ENCODE measurements around the gene SRCAP.

Gene SRCAP

GRCh38 chr16:30768583-30769181 lies 69.7 kb downstream of the SRCAP start:
- peaks cover 13% of the 10 kb centered on the region for H4K20me1 ChIP-seq (ENCODE audit: insufficient read depth, low read length, poor library complexity, severe bottlenecking)
- H3F3A ChIP-seq (ENCODE audit: low read depth), result no peaks in the 10 kb centered on the region
- peaks cover 13% of the 10 kb centered on the region; the same call in 1 of the 2 replicates for H3K79me2 ChIP-seq (ENCODE audit: insufficient read depth, low read length)
- no peaks in the 10 kb centered on the region for H3K9me3 ChIP-seq (ENCODE audit: insufficient read depth, low read depth, low read length)
- H3K36me3 ChIP-seq (ENCODE audit: insufficient read depth, low read length), result peaks cover 91% of the 10 kb centered on the region; the same call in 1 of the 2 replicates
- TF ChIP-seq, protein P1, sequence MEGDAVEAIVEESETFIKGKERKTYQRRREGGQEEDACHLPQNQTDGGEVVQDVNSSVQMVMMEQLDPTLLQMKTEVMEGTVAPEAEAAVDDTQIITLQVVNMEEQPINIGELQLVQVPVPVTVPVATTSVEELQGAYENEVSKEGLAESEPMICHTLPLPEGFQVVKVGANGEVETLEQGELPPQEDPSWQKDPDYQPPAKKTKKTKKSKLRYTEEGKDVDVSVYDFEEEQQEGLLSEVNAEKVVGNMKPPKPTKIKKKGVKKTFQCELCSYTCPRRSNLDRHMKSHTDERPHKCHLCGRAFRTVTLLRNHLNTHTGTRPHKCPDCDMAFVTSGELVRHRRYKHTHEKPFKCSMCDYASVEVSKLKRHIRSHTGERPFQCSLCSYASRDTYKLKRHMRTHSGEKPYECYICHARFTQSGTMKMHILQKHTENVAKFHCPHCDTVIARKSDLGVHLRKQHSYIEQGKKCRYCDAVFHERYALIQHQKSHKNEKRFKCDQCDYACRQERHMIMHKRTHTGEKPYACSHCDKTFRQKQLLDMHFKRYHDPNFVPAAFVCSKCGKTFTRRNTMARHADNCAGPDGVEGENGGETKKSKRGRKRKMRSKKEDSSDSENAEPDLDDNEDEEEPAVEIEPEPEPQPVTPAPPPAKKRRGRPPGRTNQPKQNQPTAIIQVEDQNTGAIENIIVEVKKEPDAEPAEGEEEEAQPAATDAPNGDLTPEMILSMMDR (conservative IDR thresholded peaks at IDR 0.05; ENCODE audit: low read length), result no peak
- TF ChIP-seq EZH2phosphoT487 (IDR thresholded peaks at IDR 0.05; ENCODE audit: borderline replicate concordance), result no peak
- no peaks in the 10 kb centered on the region for H3K9me2 ChIP-seq (replicated peaks; ENCODE audit: low read depth, low read length)
- no peaks in the 10 kb centered on the region for H3K27me3 ChIP-seq (ENCODE audit: insufficient read depth, low read length, poor library complexity, severe bottlenecking)
- no peak overlapping the region for H2AFZ ChIP-seq (ENCODE audit: low read length)
- H3K4me2 ChIP-seq (ENCODE audit: low read depth, low read length, poor library complexity, severe bottlenecking), result no peak overlapping the region
- no peak overlapping the region for H3K4me3 ChIP-seq (ENCODE audit: low read length, poor library complexity, severe bottlenecking)
- no peak overlapping the region for H3K9ac ChIP-seq (ENCODE audit: low read depth, low read length, poor library complexity, severe bottlenecking)
- peaks cover 6% of the 10 kb centered on the region for H3K4me1 ChIP-seq (ENCODE audit: insufficient read depth, low read length, poor library complexity, severe bottlenecking)

DNA sequence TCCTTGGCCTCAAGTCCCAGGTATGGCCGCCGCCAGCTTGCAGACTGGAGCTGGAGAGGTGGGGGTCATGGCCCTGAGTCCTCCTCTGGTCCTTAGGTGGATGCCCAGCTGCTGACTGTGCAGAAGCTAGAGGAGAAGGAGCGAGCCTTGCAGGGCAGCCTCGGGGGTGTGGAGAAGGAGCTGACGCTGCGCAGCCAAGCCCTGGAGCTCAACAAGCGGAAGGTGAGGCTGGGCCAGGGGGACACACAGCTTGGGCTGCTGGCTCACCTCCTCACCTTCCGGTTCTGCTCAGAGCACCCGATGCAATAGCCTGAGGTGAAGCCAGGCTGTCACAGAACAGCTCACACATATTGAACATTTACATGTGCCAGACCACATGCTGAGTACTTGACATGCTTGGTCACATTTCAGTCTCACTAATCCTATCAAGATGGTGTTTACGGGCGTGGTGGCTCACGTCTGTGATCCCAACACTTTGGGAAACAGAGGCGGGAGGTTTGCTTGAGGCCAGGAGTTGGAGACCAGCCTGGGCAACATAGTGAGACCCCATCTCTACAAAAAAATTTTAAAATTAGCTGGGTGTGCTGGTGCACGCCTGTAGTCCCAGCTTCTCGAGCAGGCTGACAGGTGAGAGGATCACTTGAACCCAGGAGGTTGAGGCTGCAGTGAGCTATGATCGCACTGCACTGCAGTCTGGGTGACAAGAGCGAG lies 70.6 kb downstream of the SRCAP start:
- TF ChIP-seq, protein P1 (conservative IDR thresholded peaks at IDR 0.05; ENCODE audit: low read length), result no peak
- no peak for TF ChIP-seq EZH2phosphoT487 (IDR thresholded peaks at IDR 0.05; ENCODE audit: borderline replicate concordance)

GRCh38 chr16:30771726-30772125 lies 72.8 kb downstream of the SRCAP start:
- no peak overlapping the region for H3K9ac ChIP-seq (ENCODE audit: low read depth, low read length, poor library complexity, severe bottlenecking)
- H3K36me3 ChIP-seq (ENCODE audit: insufficient read depth, low read length), result peaks cover 70% of the 10 kb centered on the region; the same call in 1 of the 2 replicates
- no peak overlapping the region for H3K4me3 ChIP-seq (ENCODE audit: low read length, poor library complexity, severe bottlenecking)
- H4K20me1 ChIP-seq (ENCODE audit: insufficient read depth, low read length, poor library complexity, severe bottlenecking), result no peaks in the 10 kb centered on the region
- H3K27me3 ChIP-seq (ENCODE audit: insufficient read depth, low read length, poor library complexity, severe bottlenecking), result no peaks in the 10 kb centered on the region
- no peak overlapping the region for H2AFZ ChIP-seq (ENCODE audit: low read length)
- H3K4me2 ChIP-seq (ENCODE audit: low read depth, low read length, poor library complexity, severe bottlenecking), result no peak overlapping the region
- H3K79me2 ChIP-seq (ENCODE audit: insufficient read depth, low read length), result no peaks in the 10 kb centered on the region
- no peaks in the 10 kb centered on the region for H3F3A ChIP-seq (ENCODE audit: low read depth)
- no peaks in the 10 kb centered on the region for H3K9me3 ChIP-seq (ENCODE audit: insufficient read depth, low read depth, low read length)
- no peak for TF ChIP-seq EZH2phosphoT487 (IDR thresholded peaks at IDR 0.05; ENCODE audit: borderline replicate concordance)
- TF ChIP-seq, protein P1 (conservative IDR thresholded peaks at IDR 0.05; ENCODE audit: low read length), result no peak
- H3K4me1 ChIP-seq (ENCODE audit: insufficient read depth, low read length, poor library complexity, severe bottlenecking), result no peaks in the 10 kb centered on the region
- H3K9me2 ChIP-seq (replicated peaks; ENCODE audit: low read depth, low read length), result no peaks in the 10 kb centered on the region

More for the DNA sequence above, 70.6 kb downstream of the SRCAP start:
- no peak overlapping the region for H3K4me2 ChIP-seq (ENCODE audit: low read depth, low read length, poor library complexity, severe bottlenecking)
- H2AFZ ChIP-seq (ENCODE audit: low read length), result no peak overlapping the region
- no peaks in the 10 kb centered on the region for H3K9me2 ChIP-seq (replicated peaks; ENCODE audit: low read depth, low read length)
- no peak overlapping the region for H3K9ac ChIP-seq (ENCODE audit: low read depth, low read length, poor library complexity, severe bottlenecking)
- no peaks in the 10 kb centered on the region for H3K4me1 ChIP-seq (ENCODE audit: insufficient read depth, low read length, poor library complexity, severe bottlenecking)
- peaks cover 4% of the 10 kb centered on the region for H4K20me1 ChIP-seq (ENCODE audit: insufficient read depth, low read length, poor library complexity, severe bottlenecking)
- no peaks in the 10 kb centered on the region for H3F3A ChIP-seq (ENCODE audit: low read depth)
- peaks cover 4% of the 10 kb centered on the region; the same call in 1 of the 2 replicates for H3K79me2 ChIP-seq (ENCODE audit: insufficient read depth, low read length)
- H3K27me3 ChIP-seq (ENCODE audit: insufficient read depth, low read length, poor library complexity, severe bottlenecking), result no peaks in the 10 kb centered on the region
- H3K9me3 ChIP-seq (ENCODE audit: insufficient read depth, low read depth, low read length), result no peaks in the 10 kb centered on the region
- H3K4me3 ChIP-seq (ENCODE audit: low read length, poor library complexity, severe bottlenecking), result no peak overlapping the region
- H3K36me3 ChIP-seq (ENCODE audit: insufficient read depth, low read length), result peaks cover 92% of the 10 kb centered on the region; the same call in 1 of the 2 replicates

All from Loucy (cell line).